GM23338 (cell line): ENCODE data around the gene CDK17. TPM values are rescaled to one million over a fixed set of nuclear protein-coding genes. Genes with fewer than 3 reads are reported as not detected.

ENCODE experiments used
- ATAC-seq: fragments of 200-7000 bp; cut with Tn5 transposase; 3 replicates; pipeline ENCODE4 v1.9.1; 2020
- DNase-seq: peaks from one replicate; pipeline ENCODE4 v3.0.0-alpha.2; 2015; ENCODE audit warnings: low spot score
- H2AFZ ChIP-seq: fragments of 200-600 bp; sonication (generic); 2 replicates; pipeline ENCODE4 v1.8.0; 2016; ENCODE audit warnings: antibody characterized with exemption, mild to moderate bottlenecking, moderate library complexity
- H3F3A ChIP-seq: fragments of 200-600 bp; sonication (generic); replicated peaks from 2 replicates; pipeline ENCODE4 v1.8.0; 2017; ENCODE audit warnings: antibody characterized with exemption, mixed run types, low read depth
- H3K27ac ChIP-seq: fragments of 200-600 bp; sonication (generic); 2 replicates; pipeline ENCODE4 v1.6.1; 2016; ENCODE audit warnings: low read depth
- H3K27me3 ChIP-seq: fragments of 200-600 bp; sonication (generic); 2 replicates; pipeline ENCODE4 v1.8.0; 2016; ENCODE audit warnings: mild to moderate bottlenecking, mixed run types, moderate library complexity; ENCODE audit not compliant: insufficient read depth
- H3K36me3 ChIP-seq: fragments of 200-600 bp; sonication (generic); 2 replicates; pipeline ENCODE4 v1.8.0; 2016; ENCODE audit warnings: mild to moderate bottlenecking; ENCODE audit not compliant: insufficient read depth
- H3K4me1 ChIP-seq: fragments of 200-600 bp; sonication (generic); 2 replicates; pipeline ENCODE4 v1.8.0; 2016; ENCODE audit warnings: mild to moderate bottlenecking, moderate library complexity; ENCODE audit not compliant: insufficient read depth
- H3K4me2 ChIP-seq: fragments of 200-600 bp; sonication (generic); 2 replicates; pipeline ENCODE4 v1.7.1; 2017; ENCODE audit warnings: mixed run types
- H3K4me3 ChIP-seq: fragments of 200-600 bp; sonication (generic); 2 replicates; pipeline ENCODE4 v1.6.1; 2016; ENCODE audit warnings: mixed run types
- H3K79me2 ChIP-seq: fragments of 200-600 bp; sonication (generic); replicated peaks from 2 replicates; pipeline ENCODE4 v1.8.0; 2017; ENCODE audit warnings: mild to moderate bottlenecking; ENCODE audit not compliant: insufficient read depth
- H3K9me2 ChIP-seq: fragments of 200-600 bp; sonication (generic); 2 replicates; pipeline ENCODE4 v1.8.0; 2017; ENCODE audit not compliant: insufficient read depth
- H4K20me1 ChIP-seq: fragments of 200-600 bp; sonication (generic); replicated peaks from 2 replicates; pipeline ENCODE4 v1.8.0; 2017; ENCODE audit warnings: mild to moderate bottlenecking; ENCODE audit not compliant: insufficient read depth
- H3K27ac Mint-ChIP-seq: 2 replicates; pipeline ENCODE4 v1.8.0; 2020; ENCODE audit warnings: inconsistent platforms, mild to moderate bottlenecking, moderate library complexity, mixed read lengths
- H3K27me3 Mint-ChIP-seq: 3 replicates; pipeline ENCODE4 v1.8.0; 2022; ENCODE audit warnings: low read depth, mild to moderate bottlenecking, moderate library complexity, mixed read lengths, inconsistent platforms; ENCODE audit not compliant: insufficient read depth, poor library complexity
- H3K36me3 Mint-ChIP-seq: 3 replicates; pipeline ENCODE4 v1.8.0; 2021; ENCODE audit warnings: low read depth, mild to moderate bottlenecking, inconsistent platforms, moderate library complexity, mixed read lengths
- H3K4me1 Mint-ChIP-seq: 3 replicates; pipeline ENCODE4 v1.8.0; 2020; ENCODE audit warnings: mild to moderate bottlenecking, inconsistent platforms, mixed read lengths
- H3K4me3 Mint-ChIP-seq: 3 replicates; pipeline ENCODE4 v1.8.0; 2021; ENCODE audit warnings: moderate library complexity, mild to moderate bottlenecking, inconsistent platforms, mixed read lengths
- H3K9me3 Mint-ChIP-seq: 3 replicates; pipeline ENCODE4 v1.8.0; 2020; ENCODE audit warnings: moderate library complexity, mild to moderate bottlenecking, inconsistent platforms, mixed read lengths
- CREB1 ChIP-seq: fragments of 250-450 bp; sonication (Bioruptor Pico); IDR thresholded peaks from 2 replicates; pipeline ENCODE4 v1.5.0; 2020; ENCODE audit warnings: low read depth, mild to moderate bottlenecking, moderate library complexity
- CTCF ChIP-seq, 2 experiments: fragments of 200-600 bp in 1 of 2; sonication (generic) in 1 of 2; conservative IDR thresholded peaks; 2 replicates each; pipeline versions ENCODE4 v1.5.1 to v1.6.1; 2016 to 2017; ENCODE audit warnings: antibody characterized with exemption in 2 of 2, low read depth in 2 of 2, mild to moderate bottlenecking in 2 of 2, moderate library complexity in 1 of 2
- EZH2 ChIP-seq: fragments of 200-600 bp; sonication (generic); IDR thresholded peaks from one replicate; pipeline ENCODE4 v1.8.0; 2017; ENCODE audit warnings: antibody characterized with exemption, mild to moderate bottlenecking, low read depth; ENCODE audit not compliant: unreplicated experiment
- EZH2phosphoT487 ChIP-seq: fragments of 200-600 bp; sonication (generic); IDR thresholded peaks from one replicate; pipeline ENCODE4 v1.8.1; 2018; ENCODE audit warnings: antibody characterized with exemption; ENCODE audit not compliant: unreplicated experiment
- JUNB ChIP-seq: IDR thresholded peaks from one replicate; pipeline ENCODE4 v1.6.1; 2016; ENCODE audit warnings: antibody characterized with exemption; ENCODE audit not compliant: unreplicated experiment
- NANOG ChIP-seq: IDR thresholded peaks from 2 replicates; pipeline ENCODE4 v1.6.1; 2016; ENCODE audit warnings: antibody characterized with exemption, borderline replicate concordance
- POLR2AphosphoS5 ChIP-seq: IDR thresholded peaks from 2 replicates; pipeline ENCODE4 v1.6.1; 2016; ENCODE audit warnings: antibody characterized with exemption, low read depth
- STAT1 ChIP-seq: IDR thresholded peaks from one replicate; pipeline ENCODE4 v1.6.1; 2016; ENCODE audit warnings: antibody characterized with exemption; ENCODE audit not compliant: unreplicated experiment
- ZNF114 ChIP-seq: fragments of 250-450 bp; sonication (Bioruptor Pico); IDR thresholded peaks from 2 replicates; pipeline ENCODE4 v1.5.0; 2020; ENCODE audit warnings: mild to moderate bottlenecking, moderate library complexity
- ZNF331 ChIP-seq: fragments of 250-450 bp; sonication (Bioruptor Pico); IDR thresholded peaks from 2 replicates; pipeline ENCODE4 v1.5.0; 2020; ENCODE audit warnings: low read depth, mild to moderate bottlenecking, moderate library complexity
- polyA plus RNA-seq: library from polyadenylated mRNA; unstranded; fragments of >200 nt; fragmentation: Nextera tagmentation; extraction: Ambion mirVana; gene quantifications from 2 replicates; pipeline ENCODE4 v1.2.1, GENCODE V29; 2016
- total RNA-seq: library from RNA; depleted of rRNA; stranded (reverse); fragments of >200 nt; shearing (Covaris generic); gene quantifications from 2 replicates; pipeline ENCODE4 v1.2.3, GENCODE V29; 2014
- TF ChIP-seq, protein P1 (sequence below): fragments of 250-450 bp; sonication (Bioruptor Pico); IDR thresholded peaks from 2 replicates; pipeline ENCODE4 v1.5.0; 2020; ENCODE audit warnings: mild to moderate bottlenecking, moderate library complexity
- TF ChIP-seq, protein P2 (sequence below): IDR thresholded peaks from one replicate; pipeline ENCODE4 v1.6.1; 2018; ENCODE audit warnings: antibody characterized with exemption; ENCODE audit not compliant: unreplicated experiment
- TF ChIP-seq, protein P3 (sequence below): IDR thresholded peaks from 2 replicates; pipeline ENCODE4 v1.6.1; 2016; ENCODE audit warnings: antibody characterized with exemption

The CDK17 gene
- total and polyA plus RNA-seq, 2 experiments from 2014 or later: 7.6 to 34.2 TPM

DNA sequence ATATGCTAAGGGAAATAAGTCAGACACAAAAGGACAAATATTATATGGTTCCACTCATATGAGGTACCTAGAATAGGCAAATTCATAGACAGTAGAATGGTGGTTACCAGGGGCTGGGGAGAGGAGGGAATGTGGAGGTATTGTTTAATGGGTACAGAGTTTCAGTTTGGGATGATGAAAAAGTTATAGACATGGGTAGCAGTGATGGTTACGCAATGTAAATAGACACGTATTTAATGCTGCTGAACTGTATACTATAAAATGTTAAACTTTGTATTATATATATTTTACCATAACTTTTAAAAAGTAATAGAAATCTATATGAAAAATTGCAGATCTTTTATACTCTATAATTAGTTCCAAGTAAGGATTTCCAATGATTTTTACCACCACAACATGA, 71.2 kb downstream of the CDK17 start:
- H3K27ac Mint-ChIP-seq: no peak overlapping the region
- no peaks in the 10 kb centered on the region for H3K27me3 Mint-ChIP-seq
- Histone ChIP-seq H3K4me3 (no peak overlapping the region), H3K4me1 (peaks cover 14% of the 10 kb centered on the region; the same call in 1 of the 2 replicates), H3K4me2 (no peak overlapping the region), H3K79me2 (no peaks in the 10 kb centered on the region), H3F3A (no peaks in the 10 kb centered on the region), H4K20me1 (no peaks in the 10 kb centered on the region), H3K27ac (no peak overlapping the region), H3K9me2 (no peaks in the 10 kb centered on the region), H2AFZ (no peak overlapping the region), H3K27me3 (no peaks in the 10 kb centered on the region), H3K36me3 (no peaks in the 10 kb centered on the region)
- peaks cover 5% of the 10 kb centered on the region; the same call in 2 of the 3 replicates for H3K4me1 Mint-ChIP-seq
- H3K9me3 Mint-ChIP-seq: no peaks in the 10 kb centered on the region
- TF ChIP-seq ZNF114 (CRISPR knock-in tag): no peak
- TF ChIP-seq ZNF331 (CRISPR knock-in tag): no peak
- no peak for TF ChIP-seq CTCF (conservative IDR thresholded peaks at IDR 0.05; ENCODE audit: low read depth in 2 of 2)
- no peak for TF ChIP-seq JUNB
- no peak for TF ChIP-seq EZH2
- TF ChIP-seq CREB1 (CRISPR knock-in tag): no peak
- TF ChIP-seq, protein P1, sequence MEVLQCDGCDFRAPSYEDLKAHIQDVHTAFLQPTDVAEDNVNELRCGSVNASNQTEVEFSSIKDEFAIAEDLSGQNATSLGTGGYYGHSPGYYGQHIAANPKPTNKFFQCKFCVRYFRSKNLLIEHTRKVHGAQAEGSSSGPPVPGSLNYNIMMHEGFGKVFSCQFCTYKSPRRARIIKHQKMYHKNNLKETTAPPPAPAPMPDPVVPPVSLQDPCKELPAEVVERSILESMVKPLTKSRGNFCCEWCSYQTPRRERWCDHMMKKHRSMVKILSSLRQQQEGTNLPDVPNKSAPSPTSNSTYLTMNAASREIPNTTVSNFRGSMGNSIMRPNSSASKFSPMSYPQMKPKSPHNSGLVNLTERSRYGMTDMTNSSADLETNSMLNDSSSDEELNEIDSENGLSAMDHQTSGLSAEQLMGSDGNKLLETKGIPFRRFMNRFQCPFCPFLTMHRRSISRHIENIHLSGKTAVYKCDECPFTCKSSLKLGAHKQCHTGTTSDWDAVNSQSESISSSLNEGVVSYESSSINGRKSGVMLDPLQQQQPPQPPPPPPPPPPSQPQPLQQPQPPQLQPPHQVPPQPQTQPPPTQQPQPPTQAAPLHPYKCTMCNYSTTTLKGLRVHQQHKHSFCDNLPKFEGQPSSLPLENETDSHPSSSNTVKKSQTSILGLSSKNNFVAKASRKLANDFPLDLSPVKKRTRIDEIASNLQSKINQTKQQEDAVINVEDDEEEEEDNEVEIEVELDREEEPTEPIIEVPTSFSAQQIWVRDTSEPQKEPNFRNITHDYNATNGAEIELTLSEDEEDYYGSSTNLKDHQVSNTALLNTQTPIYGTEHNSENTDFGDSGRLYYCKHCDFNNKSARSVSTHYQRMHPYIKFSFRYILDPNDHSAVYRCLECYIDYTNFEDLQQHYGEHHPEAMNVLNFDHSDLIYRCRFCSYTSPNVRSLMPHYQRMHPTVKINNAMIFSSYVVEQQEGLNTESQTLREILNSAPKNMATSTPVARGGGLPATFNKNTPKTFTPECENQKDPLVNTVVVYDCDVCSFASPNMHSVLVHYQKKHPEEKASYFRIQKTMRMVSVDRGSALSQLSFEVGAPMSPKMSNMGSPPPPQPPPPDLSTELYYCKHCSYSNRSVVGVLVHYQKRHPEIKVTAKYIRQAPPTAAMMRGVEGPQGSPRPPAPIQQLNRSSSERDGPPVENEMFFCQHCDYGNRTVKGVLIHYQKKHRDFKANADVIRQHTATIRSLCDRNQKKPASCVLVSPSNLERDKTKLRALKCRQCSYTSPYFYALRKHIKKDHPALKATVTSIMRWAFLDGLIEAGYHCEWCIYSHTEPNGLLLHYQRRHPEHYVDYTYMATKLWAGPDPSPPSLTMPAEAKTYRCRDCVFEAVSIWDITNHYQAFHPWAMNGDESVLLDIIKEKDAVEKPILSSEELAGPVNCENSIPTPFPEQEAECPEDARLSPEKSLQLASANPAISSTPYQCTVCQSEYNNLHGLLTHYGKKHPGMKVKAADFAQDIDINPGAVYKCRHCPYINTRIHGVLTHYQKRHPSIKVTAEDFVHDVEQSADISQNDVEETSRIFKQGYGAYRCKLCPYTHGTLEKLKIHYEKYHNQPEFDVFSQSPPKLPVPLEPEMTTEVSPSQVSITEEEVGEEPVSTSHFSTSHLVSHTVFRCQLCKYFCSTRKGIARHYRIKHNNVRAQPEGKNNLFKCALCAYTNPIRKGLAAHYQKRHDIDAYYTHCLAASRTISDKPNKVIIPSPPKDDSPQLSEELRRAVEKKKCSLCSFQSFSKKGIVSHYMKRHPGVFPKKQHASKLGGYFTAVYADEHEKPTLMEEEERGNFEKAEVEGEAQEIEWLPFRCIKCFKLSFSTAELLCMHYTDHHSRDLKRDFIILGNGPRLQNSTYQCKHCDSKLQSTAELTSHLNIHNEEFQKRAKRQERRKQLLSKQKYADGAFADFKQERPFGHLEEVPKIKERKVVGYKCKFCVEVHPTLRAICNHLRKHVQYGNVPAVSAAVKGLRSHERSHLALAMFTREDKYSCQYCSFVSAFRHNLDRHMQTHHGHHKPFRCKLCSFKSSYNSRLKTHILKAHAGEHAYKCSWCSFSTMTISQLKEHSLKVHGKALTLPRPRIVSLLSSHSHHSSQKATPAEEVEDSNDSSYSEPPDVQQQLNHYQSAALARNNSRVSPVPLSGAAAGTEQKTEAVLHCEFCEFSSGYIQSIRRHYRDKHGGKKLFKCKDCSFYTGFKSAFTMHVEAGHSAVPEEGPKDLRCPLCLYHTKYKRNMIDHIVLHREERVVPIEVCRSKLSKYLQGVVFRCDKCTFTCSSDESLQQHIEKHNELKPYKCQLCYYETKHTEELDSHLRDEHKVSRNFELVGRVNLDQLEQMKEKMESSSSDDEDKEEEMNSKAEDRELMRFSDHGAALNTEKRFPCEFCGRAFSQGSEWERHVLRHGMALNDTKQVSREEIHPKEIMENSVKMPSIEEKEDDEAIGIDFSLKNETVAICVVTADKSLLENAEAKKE: no peak
- TF ChIP-seq, protein P2, sequence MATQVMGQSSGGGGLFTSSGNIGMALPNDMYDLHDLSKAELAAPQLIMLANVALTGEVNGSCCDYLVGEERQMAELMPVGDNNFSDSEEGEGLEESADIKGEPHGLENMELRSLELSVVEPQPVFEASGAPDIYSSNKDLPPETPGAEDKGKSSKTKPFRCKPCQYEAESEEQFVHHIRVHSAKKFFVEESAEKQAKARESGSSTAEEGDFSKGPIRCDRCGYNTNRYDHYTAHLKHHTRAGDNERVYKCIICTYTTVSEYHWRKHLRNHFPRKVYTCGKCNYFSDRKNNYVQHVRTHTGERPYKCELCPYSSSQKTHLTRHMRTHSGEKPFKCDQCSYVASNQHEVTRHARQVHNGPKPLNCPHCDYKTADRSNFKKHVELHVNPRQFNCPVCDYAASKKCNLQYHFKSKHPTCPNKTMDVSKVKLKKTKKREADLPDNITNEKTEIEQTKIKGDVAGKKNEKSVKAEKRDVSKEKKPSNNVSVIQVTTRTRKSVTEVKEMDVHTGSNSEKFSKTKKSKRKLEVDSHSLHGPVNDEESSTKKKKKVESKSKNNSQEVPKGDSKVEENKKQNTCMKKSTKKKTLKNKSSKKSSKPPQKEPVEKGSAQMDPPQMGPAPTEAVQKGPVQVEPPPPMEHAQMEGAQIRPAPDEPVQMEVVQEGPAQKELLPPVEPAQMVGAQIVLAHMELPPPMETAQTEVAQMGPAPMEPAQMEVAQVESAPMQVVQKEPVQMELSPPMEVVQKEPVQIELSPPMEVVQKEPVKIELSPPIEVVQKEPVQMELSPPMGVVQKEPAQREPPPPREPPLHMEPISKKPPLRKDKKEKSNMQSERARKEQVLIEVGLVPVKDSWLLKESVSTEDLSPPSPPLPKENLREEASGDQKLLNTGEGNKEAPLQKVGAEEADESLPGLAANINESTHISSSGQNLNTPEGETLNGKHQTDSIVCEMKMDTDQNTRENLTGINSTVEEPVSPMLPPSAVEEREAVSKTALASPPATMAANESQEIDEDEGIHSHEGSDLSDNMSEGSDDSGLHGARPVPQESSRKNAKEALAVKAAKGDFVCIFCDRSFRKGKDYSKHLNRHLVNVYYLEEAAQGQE: no peak
- no peak for TF ChIP-seq POLR2AphosphoS5
- no peak for TF ChIP-seq NANOG
- no peak for TF ChIP-seq EZH2phosphoT487
- TF ChIP-seq, protein P3, sequence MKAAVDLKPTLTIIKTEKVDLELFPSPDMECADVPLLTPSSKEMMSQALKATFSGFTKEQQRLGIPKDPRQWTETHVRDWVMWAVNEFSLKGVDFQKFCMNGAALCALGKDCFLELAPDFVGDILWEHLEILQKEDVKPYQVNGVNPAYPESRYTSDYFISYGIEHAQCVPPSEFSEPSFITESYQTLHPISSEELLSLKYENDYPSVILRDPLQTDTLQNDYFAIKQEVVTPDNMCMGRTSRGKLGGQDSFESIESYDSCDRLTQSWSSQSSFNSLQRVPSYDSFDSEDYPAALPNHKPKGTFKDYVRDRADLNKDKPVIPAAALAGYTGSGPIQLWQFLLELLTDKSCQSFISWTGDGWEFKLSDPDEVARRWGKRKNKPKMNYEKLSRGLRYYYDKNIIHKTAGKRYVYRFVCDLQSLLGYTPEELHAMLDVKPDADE: no peak
- no peak for TF ChIP-seq STAT1
- no peak for DNase-seq
- ATAC-seq: no peak
- H3K4me3 Mint-ChIP-seq: no peak overlapping the region
- H3K36me3 Mint-ChIP-seq: peaks cover under 1% of the 10 kb centered on the region; the same call in 1 of the 3 replicates
